H9 (cell line): ENCODE data around the gene ATP7B. TPM values are rescaled to one million over a fixed set of nuclear protein-coding genes. Genes with fewer than 3 reads are reported as not detected.

Experiments used
- DNase-seq: peaks from one replicate; pipeline ENCODE4 v3.0.0-alpha.2; 2017
- H2AFZ ChIP-seq: one replicate; pipeline ENCODE4 v1.6.1; 2013; ENCODE audit warnings: mild to moderate bottlenecking, low read length, control low read depth, moderate library complexity
- H2AK5ac ChIP-seq: 2 replicates; pipeline ENCODE4 v1.6.1; 2013; ENCODE audit warnings: low read length, control low read depth, mixed read lengths; ENCODE audit not compliant: insufficient read length
- H2BK120ac ChIP-seq: one replicate; pipeline ENCODE4 v1.6.1; 2013; ENCODE audit warnings: low read depth, mild to moderate bottlenecking, low read length, control low read depth, inconsistent platforms; ENCODE audit not compliant: poor library complexity, severe bottlenecking
- H2BK12ac ChIP-seq: 2 replicates; pipeline ENCODE4 v1.6.1; 2013; ENCODE audit warnings: low read length, control low read depth, mixed read lengths, low read depth; ENCODE audit not compliant: insufficient read length
- H2BK15ac ChIP-seq: 2 replicates; pipeline ENCODE4 v1.6.1; 2013; ENCODE audit warnings: low read depth, low read length, control low read depth
- H2BK20ac ChIP-seq: one replicate; pipeline ENCODE4 v1.6.1; 2013; ENCODE audit warnings: low read depth, mild to moderate bottlenecking, low read length, control low read depth, inconsistent platforms; ENCODE audit not compliant: poor library complexity, severe bottlenecking
- H2BK5ac ChIP-seq: 2 replicates; pipeline ENCODE4 v1.6.1; 2013; ENCODE audit warnings: low read length, control low read depth, mixed read lengths; ENCODE audit not compliant: insufficient read length
- H3K14ac ChIP-seq: 2 replicates; pipeline ENCODE4 v1.6.1; 2013; ENCODE audit warnings: low read length, control low read depth; ENCODE audit not compliant: insufficient read depth
- H3K18ac ChIP-seq: 2 replicates; pipeline ENCODE4 v1.6.1; 2013; ENCODE audit warnings: low read depth, mild to moderate bottlenecking, mixed read lengths, low read length, control low read depth; ENCODE audit not compliant: insufficient read length
- H3K23ac ChIP-seq: 2 replicates; pipeline ENCODE4 v1.6.1; 2013; ENCODE audit warnings: low read length, control low read depth, mixed read lengths, low read depth; ENCODE audit not compliant: insufficient read length
- H3K23me2 ChIP-seq: 2 replicates; pipeline ENCODE4 v1.6.1; 2013; ENCODE audit warnings: low read depth, mild to moderate bottlenecking, mixed read lengths, low read length, control low read depth; ENCODE audit not compliant: insufficient read length, poor library complexity, severe bottlenecking
- H3K27ac ChIP-seq: 2 replicates; pipeline ENCODE4 v1.5.1; 2013; ENCODE audit warnings: low read length, control low read depth, mixed read lengths, low read depth; ENCODE audit not compliant: insufficient read length
- H3K27me3 ChIP-seq: 2 replicates; pipeline ENCODE4 v1.6.1; 2013; ENCODE audit warnings: low read length, control low read depth, inconsistent platforms; ENCODE audit not compliant: insufficient read depth
- H3K4ac ChIP-seq: 2 replicates; pipeline ENCODE4 v1.6.1; 2013; ENCODE audit warnings: low read depth, mild to moderate bottlenecking, control low read depth, inconsistent platforms, low read length, moderate library complexity
- H3K4me1 ChIP-seq: 2 replicates; pipeline ENCODE4 v1.6.1; 2013; ENCODE audit warnings: low read length, control low read depth, inconsistent platforms; ENCODE audit not compliant: insufficient read depth
- H3K4me2 ChIP-seq: 2 replicates; pipeline ENCODE4 v1.6.1; 2013; ENCODE audit warnings: low read length, control low read depth, mixed read lengths; ENCODE audit not compliant: insufficient read length, insufficient read depth
- H3K56ac ChIP-seq: 2 replicates; pipeline ENCODE4 v1.6.1; 2013; ENCODE audit warnings: low read depth, mild to moderate bottlenecking, mixed read lengths, low read length, control low read depth; ENCODE audit not compliant: insufficient read length
- H3K79me1 ChIP-seq: 2 replicates; pipeline ENCODE4 v1.6.1; 2013; ENCODE audit warnings: low read depth, mild to moderate bottlenecking, moderate library complexity, low read length, control low read depth, inconsistent platforms; ENCODE audit not compliant: insufficient read depth, poor library complexity, severe bottlenecking
- H3K79me2 ChIP-seq: 2 replicates; pipeline ENCODE4 v1.6.1; 2013; ENCODE audit warnings: low read length, control low read depth, inconsistent platforms; ENCODE audit not compliant: insufficient read depth
- H3K9ac ChIP-seq: 2 replicates; pipeline ENCODE4 v1.6.1; 2013; ENCODE audit warnings: low read length, control low read depth, mixed read lengths; ENCODE audit not compliant: insufficient read length; ENCODE audit errors: extremely low read depth
- H3K9me3 ChIP-seq: one replicate; pipeline ENCODE4 v1.6.1; 2013; ENCODE audit warnings: low read depth, low read length, inconsistent platforms; ENCODE audit not compliant: control insufficient read depth
- H3T11ph ChIP-seq: one replicate; pipeline ENCODE4 v1.6.1; 2013; ENCODE audit warnings: mild to moderate bottlenecking, low read length, control low read depth, inconsistent platforms
- H4K20me1 ChIP-seq: one replicate; pipeline ENCODE4 v1.6.1; 2013; ENCODE audit not compliant: control insufficient read depth, insufficient read length, insufficient read depth
- H4K5ac ChIP-seq: 2 replicates; pipeline ENCODE4 v1.6.1; 2013; ENCODE audit warnings: low read depth, mild to moderate bottlenecking, mixed read lengths, low read length, control low read depth; ENCODE audit not compliant: insufficient read length
- H4K8ac ChIP-seq: replicated peaks from 2 replicates; pipeline ENCODE4 v1.6.1; 2013; ENCODE audit warnings: low read length, control low read depth, mixed read lengths, low read depth; ENCODE audit not compliant: insufficient read length
- H4K91ac ChIP-seq: 2 replicates; pipeline ENCODE4 v1.6.1; 2013; ENCODE audit warnings: low read depth, mild to moderate bottlenecking, moderate library complexity, mixed read lengths, low read length, control low read depth; ENCODE audit not compliant: insufficient read length
- H3K27ac Mint-ChIP-seq, 3 experiments: 2 replicates in 2 of 3; 3 replicates in 1 of 3; pipeline ENCODE4 v1.8.0; 2020 to 2021; ENCODE audit warnings: mixed read lengths in 3 of 3, mild to moderate bottlenecking in 1 of 3, moderate library complexity in 1 of 3
- H3K27me3 Mint-ChIP-seq: 2 replicates; pipeline ENCODE4 v1.8.0; 2021; ENCODE audit warnings: low read depth, mild to moderate bottlenecking, moderate library complexity, mixed read lengths
- H3K36me3 Mint-ChIP-seq, 3 experiments: 2 replicates in 2 of 3; 3 replicates in 1 of 3; pipeline ENCODE4 v1.8.0; 2020 to 2021; ENCODE audit warnings: low read depth in 3 of 3, mixed read lengths in 3 of 3; ENCODE audit not compliant: insufficient read depth in 1 of 3
- H3K4me1 Mint-ChIP-seq, 2 experiments: 2 replicates each; pipeline ENCODE4 v1.8.0; 2020; ENCODE audit warnings: mixed read lengths in 2 of 2
- H3K4me3 Mint-ChIP-seq, 2 experiments: 2 replicates in 1 of 2; 3 replicates in 1 of 2; pipeline ENCODE4 v1.8.0; 2020 to 2021; ENCODE audit warnings: mild to moderate bottlenecking in 2 of 2, mixed read lengths in 2 of 2, moderate library complexity in 1 of 2
- H3K9me3 Mint-ChIP-seq, 2 experiments: 2 replicates in 1 of 2; 3 replicates in 1 of 2; pipeline ENCODE4 v1.8.0; 2020; ENCODE audit warnings: mild to moderate bottlenecking in 2 of 2, mixed read lengths in 2 of 2, moderate library complexity in 1 of 2
- CTCF ChIP-seq: fragments of 200-600 bp; sonication (generic); conservative IDR thresholded peaks from 3 replicates; pipeline ENCODE4 v1.8.0; 2021; ENCODE audit warnings: antibody characterized with exemption, mild to moderate bottlenecking
- WGBS: extraction: QIAGEN DNeasy Blood & Tissue Kit; methylation state at CpG from one replicate; pipeline ENCODE4 v1.1.7; 2013; ENCODE audit warnings: missing lambda C conversion rate, low lambda C conversion rate, mixed read lengths; ENCODE audit not compliant: insufficient read length; ENCODE audit errors: extremely low coverage; 5-methylcytosine and 5-hydroxymethylcytosine counted together
- total RNA-seq: library from RNA; stranded (reverse); gene quantifications from 2 replicates; pipeline ENCODE4 v1.2.1, GENCODE V29; 2021

ATP7B gene
- total RNA-seq, 1 experiment from 2014 or later = 5.8 TPM

GRCh38 chr13:51887468-51887867, 123.8 kb downstream of the ATP7B start:
- DNase-seq = no peak
- peaks cover 2% of the 10 kb centered on the region for H3K27me3 Mint-ChIP-seq
- no CpG with 5 or more reads among the region's 2 CpGs for WGBS

More at GRCh38 chr13:51887468-51887867, 123.8 kb downstream of the ATP7B start:
- Histone ChIP-seq H4K5ac (no peak overlapping the region), H3T11ph (no peak overlapping the region), H2BK15ac (no peak overlapping the region), H4K20me1 (no peaks in the 10 kb centered on the region), H3K23me2 (no peaks in the 10 kb centered on the region), H2BK120ac (no peak overlapping the region), H3K9me3 (no peaks in the 10 kb centered on the region), H2BK5ac (no peak overlapping the region), H3K27me3 (no peaks in the 10 kb centered on the region; the same call in 1 of the 2 replicates), H3K4me2 (no peak overlapping the region), H3K56ac (no peak overlapping the region), H3K23ac (no peak overlapping the region), H3K79me1 (no peaks in the 10 kb centered on the region), H3K4me1 (no peaks in the 10 kb centered on the region), H2BK20ac (no peak overlapping the region), H3K9ac (no peak overlapping the region), H2AK5ac (no peak overlapping the region), H2AFZ (no peak overlapping the region), H3K79me2 (no peaks in the 10 kb centered on the region), H4K91ac (no peak overlapping the region), H4K8ac (no peak overlapping the region), H3K14ac (no peak overlapping the region), H3K4ac (no peak overlapping the region), H3K27ac (no peak overlapping the region), H3K18ac (no peak overlapping the region), H2BK12ac (no peak overlapping the region)
- no peak overlapping the region for H3K27ac Mint-ChIP-seq
- H3K4me3 Mint-ChIP-seq = no peak overlapping the region
- H3K36me3 Mint-ChIP-seq = peaks cover 0 to 3% (median 0%) of the 10 kb centered on the region in 3 experiments; a peak in 1 of 7 replicates
- peaks cover 4 to 7% of the 10 kb centered on the region in 2 experiments; a peak in 2 of 4 replicates for H3K4me1 Mint-ChIP-seq
- peaks cover 2 to 4% of the 10 kb centered on the region in 2 experiments; a peak in 2 of 5 replicates for H3K9me3 Mint-ChIP-seq
- no peak for TF ChIP-seq CTCF
